GM12872 (cell line): ENCODE measurements around the gene ITGB5.

ENCODE experiments used
- TF ChIP-seq, protein P1 (sequence below): IDR thresholded peaks from 3 replicates; pipeline ENCODE4 v1.5.1; 2011; ENCODE audit warnings: low read depth, mild to moderate bottlenecking, low read length, moderate library complexity; ENCODE audit not compliant: insufficient read depth

The ITGB5 gene

DNA sequence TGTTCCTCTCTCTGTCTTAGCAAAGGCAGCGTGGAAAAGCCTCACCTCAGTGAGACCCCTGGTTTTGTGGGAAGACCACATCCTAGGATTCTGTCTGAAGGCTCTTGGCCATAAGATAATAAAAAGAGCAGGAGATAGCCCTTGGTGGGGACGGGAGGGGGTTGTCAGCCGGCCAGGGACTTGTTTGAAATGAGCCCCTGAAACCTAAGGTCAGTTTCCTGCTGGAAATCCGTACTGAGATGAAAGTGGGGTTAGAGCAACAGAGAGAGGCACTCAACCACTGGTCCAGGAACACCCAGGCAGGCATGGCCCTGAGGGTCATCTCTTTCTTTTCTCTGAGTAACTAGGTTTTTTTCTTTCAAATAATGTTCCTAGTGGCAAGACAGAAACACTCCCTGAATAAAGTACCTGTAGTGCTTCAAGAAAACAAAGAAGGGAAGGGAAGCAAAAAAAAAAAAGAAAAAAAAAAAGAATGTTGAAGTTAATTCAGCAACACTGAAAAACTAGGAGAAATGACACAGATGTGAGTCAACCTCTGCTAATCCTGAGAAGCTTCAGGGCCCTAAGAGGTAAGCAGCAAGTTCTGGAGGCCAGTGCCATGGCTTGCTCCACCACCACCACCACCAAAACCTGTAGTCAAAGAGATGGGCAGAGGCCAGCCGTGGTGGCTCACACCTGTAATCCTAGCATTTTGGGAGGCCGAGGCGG, 3.2 kb downstream of the ITGB5 start:
- TF ChIP-seq, protein P1, sequence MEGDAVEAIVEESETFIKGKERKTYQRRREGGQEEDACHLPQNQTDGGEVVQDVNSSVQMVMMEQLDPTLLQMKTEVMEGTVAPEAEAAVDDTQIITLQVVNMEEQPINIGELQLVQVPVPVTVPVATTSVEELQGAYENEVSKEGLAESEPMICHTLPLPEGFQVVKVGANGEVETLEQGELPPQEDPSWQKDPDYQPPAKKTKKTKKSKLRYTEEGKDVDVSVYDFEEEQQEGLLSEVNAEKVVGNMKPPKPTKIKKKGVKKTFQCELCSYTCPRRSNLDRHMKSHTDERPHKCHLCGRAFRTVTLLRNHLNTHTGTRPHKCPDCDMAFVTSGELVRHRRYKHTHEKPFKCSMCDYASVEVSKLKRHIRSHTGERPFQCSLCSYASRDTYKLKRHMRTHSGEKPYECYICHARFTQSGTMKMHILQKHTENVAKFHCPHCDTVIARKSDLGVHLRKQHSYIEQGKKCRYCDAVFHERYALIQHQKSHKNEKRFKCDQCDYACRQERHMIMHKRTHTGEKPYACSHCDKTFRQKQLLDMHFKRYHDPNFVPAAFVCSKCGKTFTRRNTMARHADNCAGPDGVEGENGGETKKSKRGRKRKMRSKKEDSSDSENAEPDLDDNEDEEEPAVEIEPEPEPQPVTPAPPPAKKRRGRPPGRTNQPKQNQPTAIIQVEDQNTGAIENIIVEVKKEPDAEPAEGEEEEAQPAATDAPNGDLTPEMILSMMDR: no peak

DNA sequence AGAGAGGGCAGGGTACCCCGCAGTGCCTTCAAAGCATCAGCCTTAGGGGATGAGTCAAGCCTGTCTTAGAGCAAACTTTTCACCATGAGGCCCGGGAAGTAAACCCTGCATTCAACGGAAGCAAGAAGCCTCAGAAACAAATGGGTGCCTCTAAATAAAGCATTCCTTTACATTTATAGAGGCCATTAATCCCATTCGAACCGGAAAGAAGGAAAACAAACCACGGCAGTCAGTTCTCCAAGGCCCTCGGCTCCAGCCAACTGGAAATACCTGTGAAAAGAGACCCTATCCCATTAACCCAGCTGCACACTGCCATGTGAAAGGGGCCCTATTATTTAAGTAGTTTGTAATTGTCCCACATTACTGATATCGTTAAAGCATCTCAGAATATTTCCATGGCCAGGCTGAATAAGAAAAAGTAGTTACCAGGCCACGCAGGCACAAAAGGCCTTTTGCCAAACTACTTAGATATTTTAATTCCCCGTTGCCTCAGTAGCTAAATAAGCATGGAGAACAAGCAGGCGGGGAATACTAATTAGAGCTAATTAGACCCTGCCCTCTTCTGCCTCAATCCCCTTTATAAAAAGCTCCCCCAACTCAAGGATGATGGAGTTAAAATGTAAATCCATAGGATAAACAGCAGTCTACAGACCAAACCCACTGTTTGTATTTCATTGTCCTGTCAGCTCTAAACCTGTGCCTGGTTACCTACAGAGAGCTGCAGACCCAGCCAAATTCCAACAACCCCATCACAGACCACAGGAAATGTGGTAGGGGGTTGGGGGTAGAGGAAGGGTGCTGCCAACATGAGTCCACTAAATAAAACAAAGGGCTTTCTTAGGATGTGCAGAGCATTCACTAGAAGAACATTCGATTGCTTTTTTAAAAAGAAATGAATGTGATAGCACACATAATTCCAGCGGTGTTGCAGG, 4.1 kb downstream of the ITGB5 start:
- TF ChIP-seq, protein P1: no peak

DNA sequence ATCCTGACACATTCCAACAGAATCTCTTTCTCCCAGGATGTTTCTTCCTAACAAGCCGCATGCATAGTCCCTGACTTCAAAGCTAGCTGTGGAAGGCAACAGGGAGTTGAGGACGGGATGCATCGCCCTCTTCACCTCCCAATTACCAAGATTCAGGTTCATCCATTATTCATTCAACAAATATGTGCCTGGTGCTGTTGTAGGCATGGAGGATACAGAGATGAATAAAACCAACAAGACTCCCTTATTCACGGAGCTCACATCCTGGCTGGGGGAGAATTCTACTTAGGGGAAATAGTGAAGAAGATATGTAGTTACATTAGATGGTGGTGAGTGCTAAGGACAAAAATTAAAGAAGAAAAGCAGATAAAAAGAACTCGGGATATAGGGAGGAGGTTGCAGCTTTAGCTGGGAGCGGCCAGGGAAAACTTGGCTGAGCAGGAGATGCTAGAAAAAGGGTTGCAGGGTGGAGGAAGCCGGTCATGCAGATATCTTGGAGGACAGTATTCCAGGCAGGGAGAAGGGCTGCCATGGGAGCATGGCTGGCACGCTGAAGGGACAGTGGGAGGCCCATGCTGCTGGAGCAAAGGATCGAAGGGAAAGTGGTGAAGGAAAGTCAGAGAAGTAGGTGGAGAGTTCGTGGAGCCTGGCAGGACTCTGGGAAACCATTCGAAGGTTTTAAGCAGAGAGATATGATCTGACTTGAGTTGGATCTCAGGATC, 5.0 kb downstream of the ITGB5 start:
- TF ChIP-seq, protein P1: no peak

DNA sequence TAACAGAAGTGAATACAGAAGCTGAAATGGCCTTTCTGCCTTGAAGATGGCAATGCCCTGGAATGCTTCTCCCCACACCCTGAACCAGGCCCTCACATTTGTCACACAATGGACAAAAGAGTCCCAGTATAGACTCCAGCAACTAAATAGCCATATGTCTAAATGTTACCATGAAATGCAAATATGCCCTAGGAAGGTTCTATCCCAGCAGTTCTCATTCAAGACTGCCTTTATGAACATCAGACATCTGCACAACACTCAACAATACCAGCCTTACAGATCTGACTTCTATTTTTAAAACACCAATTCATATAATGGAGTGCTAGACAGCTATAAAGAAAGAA, 7.9 kb downstream of the ITGB5 start:
- TF ChIP-seq, protein P1: no peak

DNA sequence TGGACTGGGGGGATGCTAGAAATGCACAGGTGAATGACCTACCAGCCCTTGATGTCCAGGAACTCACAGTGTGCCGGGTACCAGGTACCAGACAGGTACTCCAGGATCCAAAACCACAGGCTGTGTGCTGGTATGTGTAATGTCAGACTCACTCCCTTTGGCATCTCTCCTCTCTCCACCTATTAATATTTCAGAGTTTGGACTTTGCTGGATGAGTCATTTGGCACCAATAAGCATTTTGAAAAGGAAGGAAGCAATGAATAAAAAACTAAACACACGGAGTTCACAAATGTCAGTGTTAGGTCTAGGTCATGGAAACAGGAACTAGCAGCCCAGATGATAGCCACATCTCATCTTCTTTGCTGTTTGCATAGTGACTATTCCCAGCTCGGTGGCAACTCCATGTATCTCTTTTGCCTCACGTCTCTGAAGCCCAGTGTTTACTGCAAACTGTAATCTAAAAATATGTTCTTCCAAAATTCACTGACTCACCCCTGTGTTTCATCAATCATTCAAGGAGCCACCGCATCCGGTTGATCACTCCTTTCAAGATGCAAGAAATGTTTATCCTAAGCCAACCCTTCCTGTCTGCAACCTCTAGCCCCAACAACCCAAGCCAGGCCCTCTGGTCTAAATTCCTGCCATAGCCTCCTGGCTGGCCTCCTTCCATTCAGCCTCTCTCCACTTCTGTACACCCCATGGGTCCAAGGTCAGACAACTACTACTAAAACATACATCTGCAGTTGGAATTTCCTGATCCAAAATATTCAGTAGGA, 8.4 kb downstream of the ITGB5 start:
- TF ChIP-seq, protein P1: no peak

GRCh38 chr3:124877674-124878073, 9.5 kb downstream of the ITGB5 start:
- TF ChIP-seq, protein P1: no peak
